ENCODE measurements around the gene WDR88. TPM values are rescaled to one million over a fixed set of nuclear protein-coding genes. Genes with fewer than 3 reads are reported as not detected.
A peak's percentile ranks its signal among the peaks of the same experiment; 100 is the strongest.

Gene WDR88
- total and polyA plus RNA-seq, 2 of the 13 experiments (the other 11 are each of a cell fraction or from before 2014, with no cell fraction given): not detected

DNA sequence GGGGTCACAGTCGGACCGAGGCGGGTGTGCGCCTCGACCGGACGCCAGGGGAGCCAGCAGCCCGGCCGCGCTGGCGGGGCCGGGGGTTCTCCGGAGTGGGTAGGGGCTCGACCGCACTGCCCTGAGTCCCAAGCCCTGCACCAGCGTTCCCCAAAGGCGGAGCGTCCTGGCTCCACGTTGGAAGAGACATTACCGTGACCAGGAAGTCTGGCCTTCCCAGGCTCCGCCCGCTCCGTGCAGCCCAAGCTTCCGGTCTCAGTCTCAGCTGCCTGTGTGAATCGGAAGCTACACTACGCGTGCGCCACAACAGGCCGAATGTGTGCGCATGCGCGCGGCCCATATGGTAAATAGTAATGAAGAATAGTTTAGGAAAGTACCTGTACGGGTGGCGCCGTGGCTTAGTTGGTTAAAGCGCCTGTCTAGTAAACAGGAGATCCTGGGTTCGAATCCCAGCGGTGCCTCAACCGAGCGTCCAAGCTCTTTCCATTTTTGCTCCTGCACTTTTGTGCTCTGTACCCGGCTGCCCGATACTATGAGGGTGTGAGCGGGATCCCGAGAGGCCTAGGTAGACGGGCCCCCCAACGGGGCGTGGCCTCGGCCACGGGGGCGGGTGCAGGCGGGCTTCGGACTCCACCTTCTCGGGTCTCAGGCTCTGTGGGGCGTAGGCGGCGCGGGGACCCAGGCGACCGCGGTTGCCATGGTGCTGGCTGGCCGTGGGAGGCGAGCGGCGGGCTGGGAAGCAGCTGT lies 44.9 kb downstream of the WDR88 start (continued):
- TF ChIP-seq HMG20A (CRISPR knock-in tag; IDR thresholded peaks at IDR 0.05; ENCODE audit: borderline replicate concordance): no peak
- no peak for TF ChIP-seq GLI4 (CRISPR knock-in tag; IDR thresholded peaks at IDR 0.05; ENCODE audit: borderline replicate concordance)
- TF ChIP-seq ZNF235 (CRISPR knock-in tag; IDR thresholded peaks at IDR 0.05; ENCODE audit: borderline replicate concordance): peak; percentile 36; the same call in 1 of the 2 replicates
- TF ChIP-seq KDM2A (CRISPR knock-in tag; IDR thresholded peaks at IDR 0.05; ENCODE audit: borderline replicate concordance, low read depth): peak; percentile 74; the same call in 1 of the 2 replicates
- peak; percentile 97 for TF ChIP-seq ELF1 (CRISPR knock-in tag; IDR thresholded peaks at IDR 0.05)
- TF ChIP-seq TFDP1 (CRISPR knock-in tag; IDR thresholded peaks at IDR 0.05; ENCODE audit: borderline replicate concordance): peak; percentile 12; the same call in 1 of the 2 replicates
- TF ChIP-seq GATAD1 (CRISPR knock-in tag; IDR thresholded peaks at IDR 0.05): peak; percentile 60; the same call in 1 of the 2 replicates
- TF ChIP-seq RXRA (CRISPR knock-in tag; IDR thresholded peaks at IDR 0.05): peak; percentile 61
- peak; percentile 15; the same call in 1 of the 2 replicates for TF ChIP-seq ZC3H13 (CRISPR knock-in tag; IDR thresholded peaks at IDR 0.05)
- peak; percentile 93 for TF ChIP-seq GABPB1 (CRISPR knock-in tag; IDR thresholded peaks at IDR 0.05)
- 0 out of 4 replicates have a peak, but pooled peaks of 1 of the 2 experiments have one; percentile 13 for TF ChIP-seq EP300 (IDR thresholded peaks at IDR 0.05; ENCODE audit: low read depth in 2 of 2, low read length in 2 of 2)
- TF ChIP-seq EP300 (CRISPR knock-in tag; IDR thresholded peaks at IDR 0.05; ENCODE audit: borderline replicate concordance): no peak; the same call in 1 of the 2 replicates
- peak; percentile 5; the same call in 1 of the 2 replicates for TF ChIP-seq ZNF431 (CRISPR knock-in tag; IDR thresholded peaks at IDR 0.05; ENCODE audit: borderline replicate concordance, low read depth)
- TF ChIP-seq ZNF609 (CRISPR knock-in tag; IDR thresholded peaks at IDR 0.05; ENCODE audit: borderline replicate concordance): peak; percentile 37; the same call in 1 of the 2 replicates
- peak; percentile 42; the same call in 1 of the 2 replicates for TF ChIP-seq E2F1 (CRISPR knock-in tag; IDR thresholded peaks at IDR 0.05)
- peak; percentile 74; the same call in 1 of the 2 replicates for TF ChIP-seq IKZF5 (CRISPR knock-in tag; IDR thresholded peaks at IDR 0.05)
- TF ChIP-seq RCOR2 (CRISPR knock-in tag; IDR thresholded peaks at IDR 0.05): peak; percentile 44
- no peak for TF ChIP-seq SRSF9 (IDR thresholded peaks at IDR 0.05; ENCODE audit: borderline replicate concordance, insufficient read depth, low read depth, low read length, poor library complexity, severe bottlenecking)
- no peak for TF ChIP-seq CC2D1A (CRISPR knock-in tag; IDR thresholded peaks at IDR 0.05)
- no peak for TF ChIP-seq RARG (CRISPR knock-in tag; IDR thresholded peaks at IDR 0.05; ENCODE audit: low read depth)
